Colonic mucosa (tissue), 4 donors: ENCODE data around the gene RPLP1. TPM values are rescaled to one million over a fixed set of nuclear protein-coding genes. Genes with fewer than 3 reads are reported as not detected.

Experiments
- DNase-seq: peaks from one replicate; pipeline ENCODE4 v3.0.0-alpha.2; 2020
- H3K27ac ChIP-seq: fragments of 200-600 bp; one replicate; pipeline ENCODE4 v1.8.0; 2021
- H3K27me3 ChIP-seq: fragments of 200-600 bp; one replicate; pipeline ENCODE4 v1.8.0; 2021
- H3K36me3 ChIP-seq: fragments of 200-600 bp; one replicate; pipeline ENCODE4 v1.8.0; 2021
- H3K4me1 ChIP-seq: fragments of 200-600 bp; one replicate; pipeline ENCODE4 v1.8.0; 2021; ENCODE audit warnings: mild to moderate bottlenecking
- H3K4me3 ChIP-seq: fragments of 200-600 bp; one replicate; pipeline ENCODE4 v1.8.0; 2021
- H3K9ac ChIP-seq, 2 donors: one replicate each; pipeline ENCODE4 v1.7.0; 2013; ENCODE audit warnings: control low read depth in 2 of 2, low read depth in 2 of 2, low read length in 2 of 2
- H3K9me3 ChIP-seq: fragments of 200-600 bp; one replicate; pipeline ENCODE4 v1.8.0; 2021
- CTCF ChIP-seq: fragments of 200-600 bp; IDR thresholded peaks from one replicate; pipeline ENCODE4 v1.8.0; 2022; ENCODE audit warnings: antibody characterized with exemption, mild to moderate bottlenecking
- intact Hi-C: fragments of 100-400 bp; cut with DNase I; formaldehyde crosslinking; loops from one replicate; pipeline ENCODE4 v1.14.1; 2022
- total RNA-seq, 2 donors: library from RNA; stranded (reverse); fragmentation: NEBNext Ultra II Directional in 1 of 2; extraction: Animal tissue kit (Norgen Biotek cat#: 25700) in 1 of 2; gene quantifications; one replicate each; pipeline ENCODE4 v1.2.1, GENCODE V29; 2021
- donor health status: healthy.
- donor health status: DM: no; HTN: no; CAD: no.
- donor health status: DM: no; HTN: no; CAD: no.

Gene RPLP1
- total RNA-seq, 2 donors from 2014 or later: 1,531 to 1,739 TPM

DNA sequence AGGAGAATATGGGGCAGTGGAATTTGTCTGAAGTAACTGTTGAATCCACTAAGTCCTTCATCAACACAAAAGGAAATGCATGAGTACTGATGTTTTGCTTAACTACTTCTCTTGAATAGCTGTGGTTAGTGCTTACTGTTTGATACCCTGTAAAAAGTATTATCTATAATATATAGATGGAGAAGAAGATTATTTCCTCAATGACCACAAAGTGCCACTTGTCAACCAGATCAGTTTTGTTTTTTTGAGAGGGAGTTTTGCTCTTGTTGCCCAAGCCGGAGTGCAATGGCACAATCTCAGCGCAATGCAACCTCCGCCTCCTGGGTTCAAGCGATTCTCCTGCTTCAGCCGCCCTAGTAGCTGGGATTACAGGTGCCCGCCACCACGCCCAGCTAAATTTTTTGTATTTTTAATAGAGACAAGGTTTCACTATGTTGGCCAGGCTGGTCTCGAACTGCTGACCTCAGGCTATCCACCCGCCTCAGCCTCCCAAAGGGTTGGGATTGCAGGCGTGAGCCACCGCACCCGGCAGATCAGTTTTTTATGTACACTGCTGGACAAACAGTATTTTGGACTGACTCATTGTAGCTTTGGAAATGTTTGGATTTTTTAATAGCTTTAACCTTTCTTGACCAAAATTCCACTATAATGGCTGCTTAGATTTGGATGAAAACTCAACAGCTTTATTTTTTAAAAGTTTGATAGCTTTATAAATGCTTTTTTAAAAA lies 1.5 kb upstream of the RPLP1 start:
- Histone ChIP-seq H3K36me3 (peaks cover 2% of the 10 kb centered on the region), H3K27ac (no peak overlapping the region), H3K9ac (no peak overlapping the region), H3K4me3 (no peak overlapping the region), H3K9me3 (no peaks in the 10 kb centered on the region), H3K4me1 (peaks cover 8% of the 10 kb centered on the region), H3K27me3 (no peaks in the 10 kb centered on the region)
- no peak for DNase-seq
- no peak for TF ChIP-seq CTCF
- intact Hi-C loops: no loop called here

DNA sequence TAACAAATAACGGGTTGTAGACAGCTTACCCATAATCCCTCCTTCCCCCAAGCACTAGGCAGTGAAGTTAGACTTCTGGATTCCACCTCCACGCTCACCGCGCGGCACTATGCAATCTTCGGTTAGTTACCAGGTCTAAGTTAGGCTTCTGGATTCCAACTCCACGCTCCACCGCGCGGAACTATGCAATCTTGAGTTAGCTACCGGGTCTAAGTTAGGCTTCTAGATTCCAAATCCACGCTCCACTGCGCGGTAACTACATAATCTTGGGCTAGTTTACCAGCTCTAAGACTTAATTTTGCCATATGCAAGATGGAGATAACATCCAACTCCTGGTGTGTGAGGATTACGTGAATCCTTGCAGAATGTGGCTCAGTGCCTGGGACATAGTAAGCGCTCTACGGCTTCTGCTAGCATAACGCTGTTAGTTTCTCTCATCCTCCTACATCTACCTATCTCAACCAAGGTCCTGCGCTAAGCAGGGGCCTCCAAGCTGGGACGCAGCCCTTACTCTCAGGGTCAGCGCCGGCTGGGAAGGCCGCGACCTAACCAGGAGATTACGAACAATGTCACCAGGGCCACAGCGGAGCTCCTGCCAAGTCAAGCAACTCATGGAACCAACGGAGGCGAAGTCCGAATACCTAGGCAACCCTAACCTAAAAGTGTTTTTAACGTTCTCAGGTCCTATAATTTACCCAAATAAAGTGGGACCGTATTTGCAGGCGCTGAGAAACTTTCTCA lies 497 bp upstream of the RPLP1 start:
- intact Hi-C loops: no loop called here
- peak overlapping the region; percentile 69 for H3K27ac ChIP-seq
- DNase-seq: no peak
- peak overlapping the region; percentile 64 to 87 for H3K9ac ChIP-seq
- no peaks in the 10 kb centered on the region for H3K9me3 ChIP-seq
- peaks cover 5% of the 10 kb centered on the region for H3K36me3 ChIP-seq
- no peaks in the 10 kb centered on the region for H3K27me3 ChIP-seq
- H3K4me1 ChIP-seq: peaks cover 8% of the 10 kb centered on the region
- peak overlapping the region; percentile 71 for H3K4me3 ChIP-seq
- TF ChIP-seq CTCF: no peak

- Histone ChIP-seq H3K9ac (peak overlapping the region; percentile 27 to 39), H3K4me1 (peaks cover 8% of the 10 kb centered on the region), H3K27me3 (no peaks in the 10 kb centered on the region), H3K4me3 (no peak overlapping the region), H3K27ac (no peak overlapping the region), H3K36me3 (peaks cover 5% of the 10 kb centered on the region), H3K9me3 (no peaks in the 10 kb centered on the region)
- intact Hi-C loops: loop anchor here (5.0 kb wide), 1 partner anchor 33 kb away; no protein-coding TSS in a partner anchor
- TF ChIP-seq CTCF: no peak
- DNase-seq: no peak
Observed at GRCh38 chr15:69454953-69455352, 2.3 kb downstream of the RPLP1 start.

- H3K36me3 ChIP-seq: peaks cover 5% of the 10 kb centered on the region
- H3K4me1 ChIP-seq: peaks cover 8% of the 10 kb centered on the region
- intact Hi-C loops: loop anchor here (5.0 kb wide), 1 partner anchor 34 kb away; no protein-coding TSS in a partner anchor
- no peaks in the 10 kb centered on the region for H3K27me3 ChIP-seq
- no peak overlapping the region for H3K4me3 ChIP-seq
- no peak for DNase-seq
- H3K9ac ChIP-seq: no peak overlapping the region
- no peak overlapping the region for H3K27ac ChIP-seq
- TF ChIP-seq CTCF: no peak
- no peaks in the 10 kb centered on the region for H3K9me3 ChIP-seq
Observed at GRCh38 chr15:69456208-69457166, 3.9 kb downstream of the RPLP1 start.
